ENCODE results near the gene LAMA2. TPM values are rescaled to one million over a fixed set of nuclear protein-coding genes. Genes with fewer than 3 reads are reported as not detected.

The LAMA2 gene
- total and polyA plus RNA-seq, 2 of the 8 experiments (the other 6 are each of a cell fraction or from before 2014, with no cell fraction given), result 1.3 to 3.8 TPM

- no peak overlapping the region for H3K14ac ChIP-seq (ENCODE audit: insufficient read length)
- ChIA-PET CTCF (ENCODE audit: partially characterized antibody) (no interaction called here), POLR2A (ENCODE audit: partially characterized antibody) (no interaction called here)
- no peak overlapping the region for H2BK12ac ChIP-seq (ENCODE audit: low read depth, low read length)
- no peaks in the 10 kb centered on the region for H3K36me3 ChIP-seq (ENCODE audit: control insufficient read depth in 2 of 4, insufficient read depth in 4 of 4, low read length in 3 of 4)
- no peak overlapping the region for H2BK120ac ChIP-seq (replicated peaks; ENCODE audit: low read depth, low read length)
- no peak overlapping the region for H2AFZ ChIP-seq (ENCODE audit: low read length)
- no peak overlapping the region for H2BK15ac ChIP-seq (ENCODE audit: low read length)
- no peak overlapping the region for H2BK5ac ChIP-seq (ENCODE audit: low read depth, low read length)
- H4K5ac ChIP-seq (ENCODE audit: insufficient read length, low read depth, low read length), result no peak overlapping the region
- FAIRE-seq (no peak), DNase-seq (ENCODE audit: low read depth in 1 of 2, low spot score in 2 of 2) (no peak)
- H3K23me2 ChIP-seq (ENCODE audit: low read depth, low read length), result no peaks in the 10 kb centered on the region
- no peaks in the 10 kb centered on the region for H3K9me3 ChIP-seq (ENCODE audit: insufficient read depth in 2 of 2, low read depth in 1 of 2, low read length in 1 of 2)
- no peak overlapping the region for H3K18ac ChIP-seq (ENCODE audit: extremely low read depth, low read length)
- 96% methylated on average over 2 of the region's 2 CpGs; no CpG with 5 or more reads in 1 of the 2 experiments for WGBS, 2 experiments (ENCODE audit: extremely low coverage in 1 of 2, insufficient coverage in 1 of 2, insufficient read length in 1 of 2, insufficient replicate concordance in 2 of 2, low coverage in 1 of 2, low lambda C conversion rate in 2 of 2, missing lambda C conversion rate in 1 of 2)
- no peak overlapping the region for H4K91ac ChIP-seq (replicated peaks; ENCODE audit: insufficient read length, low read length)
- no peak overlapping the region for H3K27ac ChIP-seq (ENCODE audit: low read depth, low read length)
- no peak overlapping the region for H3K56ac ChIP-seq (replicated peaks; ENCODE audit: insufficient read length, low read depth, low read length)
- no peak overlapping the region for H3K4me3 ChIP-seq (ENCODE audit: extremely low read depth in 1 of 4, insufficient read depth in 2 of 4, low read depth in 3 of 4, low read length in 4 of 4)
- no peak overlapping the region for H4K8ac ChIP-seq (ENCODE audit: extremely low read depth, insufficient read depth, low read length)
- H3K4me2 ChIP-seq (ENCODE audit: insufficient read depth in 1 of 2, low read depth in 2 of 2, low read length in 2 of 2), result no peak overlapping the region
- H3K9ac ChIP-seq (replicated peaks in 1 of 4; ENCODE audit: extremely low read depth in 1 of 4, low read depth in 3 of 4, low read length in 3 of 4), result no peak overlapping the region
- no peaks in the 10 kb centered on the region; a peak in 1 of 7 replicates for H3K4me1 ChIP-seq (replicated peaks in 1 of 4; ENCODE audit: control insufficient read depth in 3 of 4, insufficient read depth in 4 of 4, low read length in 3 of 4)
- H3K23ac ChIP-seq (ENCODE audit: insufficient read length), result no peak overlapping the region
- H3K4ac ChIP-seq (replicated peaks; ENCODE audit: insufficient read length, low read depth, low read length), result no peak overlapping the region
- no peaks in the 10 kb centered on the region for H4K20me1 ChIP-seq (replicated peaks in 1 of 2; ENCODE audit: control insufficient read depth in 1 of 2, insufficient read depth in 2 of 2, low read length in 2 of 2)
- H3K27me3 ChIP-seq (replicated peaks in 1 of 4; ENCODE audit: control insufficient read depth in 3 of 4, extremely low read depth in 1 of 4, insufficient read depth in 3 of 4, low read length in 3 of 4), result no peaks in the 10 kb centered on the region
- no peak overlapping the region for H2AK5ac ChIP-seq (ENCODE audit: low read depth, low read length)
- no peaks in the 10 kb centered on the region for H3K79me1 ChIP-seq (ENCODE audit: low read depth, low read length)
- no peak overlapping the region for H2BK20ac ChIP-seq (ENCODE audit: low read length)
- no peaks in the 10 kb centered on the region for H3K79me2 ChIP-seq (ENCODE audit: control insufficient read depth in 1 of 2, insufficient read depth in 2 of 2, low read length in 2 of 2)
- TF ChIP-seq EGR1 (IDR thresholded peaks at IDR 0.05; ENCODE audit: borderline replicate concordance, low read depth, low read length), result no peak
- no peak for TF ChIP-seq RFX5 (IDR thresholded peaks at IDR 0.05; ENCODE audit: borderline replicate concordance, low read depth, low read length)
- TF ChIP-seq KDM5A (IDR thresholded peaks at IDR 0.05; ENCODE audit: low read length), result no peak
These were observed 305.4 kb downstream of the LAMA2 start for GRCh38 chr6:129188306-129188705.
